ENCODE data around the gene GALNT9. TPM values are rescaled to one million over a fixed set of nuclear protein-coding genes. Genes with fewer than 3 reads are reported as not detected.

The GALNT9 gene
- total and polyA plus RNA-seq, 2 experiments from 2014 or later, result 0.33 to 1.4 TPM

DNA sequence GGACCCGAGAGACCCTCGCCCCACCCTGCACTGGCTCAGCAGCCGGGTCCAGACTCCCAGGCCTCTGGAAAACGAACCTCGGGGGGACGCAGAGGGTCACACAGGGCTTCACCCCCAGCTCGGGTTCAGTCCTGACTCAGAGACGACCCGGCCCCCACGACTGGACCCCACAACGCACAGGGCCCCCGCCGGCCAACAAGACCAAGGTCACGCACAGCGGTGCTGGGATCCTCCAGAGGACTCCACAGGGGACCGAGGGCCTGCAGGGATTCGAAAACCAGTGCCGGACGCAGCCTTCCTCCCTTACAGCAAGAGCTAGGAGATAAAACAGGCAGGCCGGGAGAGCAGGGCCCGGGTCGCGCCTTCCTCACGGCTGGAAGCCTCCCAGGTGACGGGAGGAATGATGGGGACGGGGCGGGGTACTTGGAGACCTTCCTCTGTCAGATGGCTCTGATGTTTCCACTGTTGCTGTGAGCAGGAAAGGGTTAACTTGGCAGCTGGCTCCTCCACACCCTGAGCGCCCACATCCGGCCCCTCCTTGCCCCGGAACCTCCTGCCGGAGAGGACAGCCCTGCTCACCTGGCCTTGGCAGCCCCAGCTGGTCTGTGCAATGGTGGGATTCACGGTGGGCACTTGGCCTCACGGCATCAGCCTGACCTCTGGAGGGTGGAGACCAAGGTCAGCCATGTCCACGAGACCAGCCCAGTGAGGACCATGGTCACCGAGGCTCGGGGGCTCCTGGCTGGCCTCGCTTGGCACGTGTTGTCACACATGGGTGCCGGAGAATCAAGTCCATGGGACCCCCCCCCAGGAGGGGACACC is 46.2 kb downstream of the GALNT9 start:
- 19 to 26% methylated on average over 38 to 39 of the region's 39 CpGs for WGBS, 2 experiments (ENCODE audit: low coverage in 1 of 2, low lambda C conversion rate in 2 of 2, missing lambda C conversion rate in 2 of 2)
- Histone ChIP-seq H3K4me1 (ENCODE audit: insufficient read depth) (no peaks in the 10 kb centered on the region; the same call in 1 of the 2 replicates), H3K9me2 (ENCODE audit: insufficient read depth) (no peaks in the 10 kb centered on the region), H3K36me3 (ENCODE audit: low read depth) (no peaks in the 10 kb centered on the region), H3K4me2 (ENCODE audit: unreplicated experiment) (no peak overlapping the region), H3K27me3 (replicated peaks; ENCODE audit: insufficient read depth) (peaks cover 56% of the 10 kb centered on the region), H3K4me3 (no peak overlapping the region), H3K79me2 (ENCODE audit: insufficient read depth) (no peaks in the 10 kb centered on the region), H3K9me3 (ENCODE audit: low read depth) (no peaks in the 10 kb centered on the region), H2AFZ (no peak overlapping the region), H3K27ac (no peak overlapping the region), H3F3A (ENCODE audit: insufficient read depth) (no peaks in the 10 kb centered on the region), H4K20me1 (ENCODE audit: insufficient read depth) (no peaks in the 10 kb centered on the region), H3K9ac (no peak overlapping the region)
- DNase-seq, result no peak
- in situ Hi-C loops (cut with MboI), result no loop called here
- no peak for TF ChIP-seq EZH2phosphoT487 (IDR thresholded peaks at IDR 0.05; ENCODE audit: insufficient read depth, low read depth)
- no peak for TF ChIP-seq EZH2 (IDR thresholded peaks at IDR 0.05; ENCODE audit: insufficient read depth, poor library complexity, severe bottlenecking)

DNA sequence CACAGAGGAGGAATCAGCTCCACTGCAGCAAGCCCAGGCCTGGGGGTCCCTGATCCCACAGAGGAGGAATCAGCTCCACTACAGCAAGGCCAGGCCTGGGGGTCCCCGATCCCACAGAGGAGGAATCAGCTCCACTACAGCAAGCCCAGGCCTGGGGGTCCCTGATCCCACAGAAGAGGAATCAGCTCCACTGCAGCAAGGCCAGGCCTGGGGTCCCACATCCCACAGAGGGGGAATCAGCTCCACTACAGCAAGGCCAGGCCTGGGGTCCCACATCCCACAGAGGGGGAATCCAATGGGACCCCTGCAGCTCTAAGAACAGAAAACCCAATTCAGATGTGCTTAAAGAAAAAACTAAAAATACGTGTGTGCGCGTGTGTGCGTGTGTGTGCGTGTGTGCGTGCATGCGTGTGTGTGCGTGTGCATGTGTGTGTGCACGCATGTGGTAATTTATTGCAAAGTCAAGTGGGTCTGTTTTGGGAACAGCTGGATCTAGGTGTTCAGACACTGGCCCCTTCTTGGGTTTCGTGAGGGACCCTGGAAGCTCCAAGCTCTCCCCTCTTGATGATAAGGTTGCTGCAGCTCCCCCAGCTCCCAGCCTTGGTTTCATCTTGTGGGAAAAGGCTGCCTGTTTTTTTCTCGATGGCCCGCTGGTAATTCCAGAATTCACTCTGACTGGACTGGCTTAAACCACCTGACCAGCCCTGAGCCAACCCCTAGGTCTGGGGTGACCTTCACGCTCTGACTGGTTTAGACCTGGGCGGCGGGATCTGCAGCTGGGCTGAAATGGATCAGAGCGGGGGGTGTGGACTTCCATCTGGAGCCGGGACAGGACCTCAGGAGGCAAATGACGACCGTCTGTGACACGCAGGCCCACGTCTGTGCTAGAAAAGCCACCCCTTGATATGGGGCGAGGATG is 47.1 kb downstream of the GALNT9 start:
- H3K4me3 ChIP-seq, result no peak overlapping the region
- H3K9ac ChIP-seq, result no peak overlapping the region
- no peaks in the 10 kb centered on the region for H3K9me3 ChIP-seq (ENCODE audit: low read depth)
- no peaks in the 10 kb centered on the region for H4K20me1 ChIP-seq (ENCODE audit: insufficient read depth)
- H3K79me2 ChIP-seq (ENCODE audit: insufficient read depth), result no peaks in the 10 kb centered on the region
- in situ Hi-C loops (cut with MboI), result no loop called here
- H2AFZ ChIP-seq, result no peak overlapping the region
- peaks cover 57% of the 10 kb centered on the region for H3K27me3 ChIP-seq (replicated peaks; ENCODE audit: insufficient read depth)
- 61 to 62% methylated on average over 22 to 23 of the region's 23 CpGs for WGBS, 2 experiments (ENCODE audit: low coverage in 1 of 2, low lambda C conversion rate in 2 of 2, missing lambda C conversion rate in 2 of 2)
- H3F3A ChIP-seq (ENCODE audit: insufficient read depth), result no peaks in the 10 kb centered on the region
- TF ChIP-seq EZH2phosphoT487 (IDR thresholded peaks at IDR 0.05; ENCODE audit: insufficient read depth, low read depth), result no peak
- no peak for TF ChIP-seq EZH2 (IDR thresholded peaks at IDR 0.05; ENCODE audit: insufficient read depth, poor library complexity, severe bottlenecking)
- no peaks in the 10 kb centered on the region; the same call in 1 of the 2 replicates for H3K4me1 ChIP-seq (ENCODE audit: insufficient read depth)
- H3K27ac ChIP-seq, result no peak overlapping the region
- no peak for DNase-seq
- no peaks in the 10 kb centered on the region for H3K9me2 ChIP-seq (ENCODE audit: insufficient read depth)
- no peak overlapping the region for H3K4me2 ChIP-seq (ENCODE audit: unreplicated experiment)
- no peaks in the 10 kb centered on the region for H3K36me3 ChIP-seq (ENCODE audit: low read depth)

DNA sequence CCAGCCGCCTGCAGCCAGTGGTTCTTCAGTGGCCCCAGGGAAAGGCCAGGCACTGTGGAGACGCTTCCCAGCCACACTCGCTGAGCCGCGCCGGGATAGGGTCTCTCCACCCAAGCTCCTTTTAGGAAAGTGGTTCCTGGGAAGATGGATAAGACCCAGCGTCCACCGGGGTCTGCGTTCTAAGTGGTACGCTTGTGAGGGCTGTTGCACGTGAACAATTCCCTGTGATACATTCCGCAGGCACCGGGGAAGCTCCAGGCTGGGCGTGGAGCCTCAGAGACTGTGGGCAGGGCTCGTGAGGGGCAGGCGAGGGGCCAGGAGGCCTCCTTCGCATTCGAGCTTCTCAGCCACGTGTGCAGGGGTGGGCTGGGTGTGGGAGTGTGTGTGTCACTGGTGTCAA is 48.4 kb downstream of the GALNT9 start:
- Histone ChIP-seq H4K20me1 (ENCODE audit: insufficient read depth) (no peaks in the 10 kb centered on the region), H3K4me2 (ENCODE audit: unreplicated experiment) (no peak overlapping the region), H2AFZ (no peak overlapping the region), H3K9me2 (ENCODE audit: insufficient read depth) (no peaks in the 10 kb centered on the region), H3K9ac (no peak overlapping the region), H3K4me3 (no peak overlapping the region), H3K9me3 (ENCODE audit: low read depth) (no peaks in the 10 kb centered on the region), H3F3A (ENCODE audit: insufficient read depth) (no peaks in the 10 kb centered on the region), H3K27me3 (replicated peaks; ENCODE audit: insufficient read depth) (peaks cover 68% of the 10 kb centered on the region), H3K27ac (no peak overlapping the region), H3K36me3 (ENCODE audit: low read depth) (no peaks in the 10 kb centered on the region), H3K79me2 (ENCODE audit: insufficient read depth) (no peaks in the 10 kb centered on the region), H3K4me1 (ENCODE audit: insufficient read depth) (no peaks in the 10 kb centered on the region)
- peak; percentile 30 for DNase-seq
- in situ Hi-C loops (cut with MboI), result no loop called here
- 9 to 11% methylated on average over 19 of the region's 19 CpGs for WGBS, 2 experiments (ENCODE audit: low coverage in 1 of 2, low lambda C conversion rate in 2 of 2, missing lambda C conversion rate in 2 of 2)
- no peak for TF ChIP-seq EZH2 (IDR thresholded peaks at IDR 0.05; ENCODE audit: insufficient read depth, poor library complexity, severe bottlenecking)
- no peak for TF ChIP-seq EZH2phosphoT487 (IDR thresholded peaks at IDR 0.05; ENCODE audit: insufficient read depth, low read depth)

DNA sequence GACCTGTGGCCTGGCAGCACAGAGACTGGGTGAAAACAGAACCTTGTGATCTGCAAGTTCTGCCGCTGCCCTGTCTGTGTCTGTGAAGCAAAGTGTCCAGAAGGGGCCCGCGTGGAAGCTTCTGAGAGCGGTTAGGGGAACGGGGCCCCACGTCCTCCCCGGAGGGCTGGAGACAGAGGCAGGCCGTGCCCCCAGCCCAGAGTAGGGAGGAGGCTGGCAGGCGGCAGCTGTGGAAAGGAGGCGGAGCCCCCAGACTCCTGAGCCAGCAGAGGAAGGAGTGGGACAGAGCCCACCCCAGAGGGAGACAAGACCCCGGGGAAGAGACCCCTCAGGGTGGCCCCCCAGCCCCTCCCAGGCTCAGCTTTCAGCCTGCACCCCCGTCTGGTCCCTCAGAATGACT is 49.0 kb downstream of the GALNT9 start:
- Histone ChIP-seq H3F3A (ENCODE audit: insufficient read depth) (no peaks in the 10 kb centered on the region), H2AFZ (no peak overlapping the region), H3K79me2 (ENCODE audit: insufficient read depth) (no peaks in the 10 kb centered on the region), H3K36me3 (ENCODE audit: low read depth) (no peaks in the 10 kb centered on the region), H3K4me2 (ENCODE audit: unreplicated experiment) (no peak overlapping the region), H3K4me3 (no peak overlapping the region), H4K20me1 (ENCODE audit: insufficient read depth) (no peaks in the 10 kb centered on the region), H3K9ac (no peak overlapping the region), H3K27me3 (replicated peaks; ENCODE audit: insufficient read depth) (peaks cover 64% of the 10 kb centered on the region), H3K9me2 (ENCODE audit: insufficient read depth) (no peaks in the 10 kb centered on the region), H3K27ac (no peak overlapping the region), H3K9me3 (ENCODE audit: low read depth) (no peaks in the 10 kb centered on the region), H3K4me1 (ENCODE audit: insufficient read depth) (no peaks in the 10 kb centered on the region)
- DNase-seq, result no peak
- TF ChIP-seq EZH2 (IDR thresholded peaks at IDR 0.05; ENCODE audit: insufficient read depth, poor library complexity, severe bottlenecking), result no peak
- no peak for TF ChIP-seq EZH2phosphoT487 (IDR thresholded peaks at IDR 0.05; ENCODE audit: insufficient read depth, low read depth)
- in situ Hi-C loops (cut with MboI), result no loop called here
- WGBS, 2 experiments (ENCODE audit: low coverage in 1 of 2, low lambda C conversion rate in 2 of 2, missing lambda C conversion rate in 2 of 2), result 3 to 5% methylated on average over 10 to 12 of the region's 12 CpGs
